GM21717 (cell line): Measurements from ENCODE around the gene NDUFAF8.

ENCODE experiments used
- ATAC-seq: cut with Tn5 transposase; IDR thresholded peaks from one replicate; pipeline ENCODE4 v1.9.1; 2021; ENCODE audit warnings: mild to moderate bottlenecking, moderate library complexity; ENCODE audit not compliant: unreplicated experiment

NDUFAF8 gene

GRCh38 chr17:81238815-81239713 lies at the start of gene NDUFAF8, which contains the start of gene TEPSIN:
Gene NDUFAF8, plus strand, starts transcription at chr17:81239318. Its CDS starts 46 bp downstream, at chr17:81239364.
Gene TEPSIN, minus strand, starts transcription at chr17:81239055. Its CDS starts 22 bp downstream, at chr17:81239033.
- peak; percentile 84 for ATAC-seq

- no peak for ATAC-seq
These were observed 49.2 kb upstream of the NDUFAF8 start for GRCh38 chr17:81189670-81190530.

- ATAC-seq, result no peak
These were observed 48.5 kb upstream of the NDUFAF8 start for GRCh38 chr17:81190591-81190990.

- ATAC-seq, result no peak
These were observed 48.0 kb upstream of the NDUFAF8 start for GRCh38 chr17:81191116-81191515.

- ATAC-seq, result no peak
These were observed 47.5 kb upstream of the NDUFAF8 start for GRCh38 chr17:81191646-81192045.

GRCh38 chr17:81192386-81193050 lies 46.6 kb upstream of the NDUFAF8 start:
- ATAC-seq, result no peak

GRCh38 chr17:81193051-81193410 lies 46.1 kb upstream of the NDUFAF8 start:
- no peak for ATAC-seq

GRCh38 chr17:81193470-81194224 lies 45.5 kb upstream of the NDUFAF8 start:
- no peak for ATAC-seq

GRCh38 chr17:81194225-81194760 lies 44.8 kb upstream of the NDUFAF8 start:
- no peak for ATAC-seq

- ATAC-seq, result no peak
These were observed 43.9 kb upstream of the NDUFAF8 start for GRCh38 chr17:81194941-81195901.

- no peak for ATAC-seq
These were observed 43.1 kb upstream of the NDUFAF8 start for GRCh38 chr17:81195941-81196495.

GRCh38 chr17:81196505-81197408 lies 42.4 kb upstream of the NDUFAF8 start:
- no peak for ATAC-seq

- ATAC-seq, result no peak
These were observed 41.7 kb upstream of the NDUFAF8 start for GRCh38 chr17:81197409-81197795.

GRCh38 chr17:81197831-81198490 lies 41.2 kb upstream of the NDUFAF8 start:
- no peak for ATAC-seq

GRCh38 chr17:81198826-81199481 lies 40.2 kb upstream of the NDUFAF8 start:
- no peak for ATAC-seq

- no peak for ATAC-seq
These were observed 39.7 kb upstream of the NDUFAF8 start for GRCh38 chr17:81199482-81199830.

GRCh38 chr17:81200201-81200600 lies 38.9 kb upstream of the NDUFAF8 start:
- ATAC-seq, result no peak
